Neuronal stem cell (in vitro differentiated cells): ENCODE data around the gene CIC.
"Not testable (repeated sequence)": the region's sequence is repeated elsewhere in the genome, so short reads cannot be mapped to it uniquely, and the experiment has no call there.

Experiments
- DNase-seq: peaks from one replicate; pipeline ENCODE4 v3.0.0-alpha.2; 2013; ENCODE audit warnings: low spot score
- H2AFZ ChIP-seq: one replicate; pipeline ENCODE4 v1.6.1; 2013; ENCODE audit warnings: mild to moderate bottlenecking, low read length, inconsistent platforms
- H2AK5ac ChIP-seq: 2 replicates; pipeline ENCODE4 v1.6.1; 2013; ENCODE audit warnings: low read depth, mild to moderate bottlenecking, inconsistent platforms, low read length, moderate library complexity, mixed read lengths
- H2BK120ac ChIP-seq: 2 replicates; pipeline ENCODE4 v1.6.1; 2013; ENCODE audit warnings: low read depth, mild to moderate bottlenecking, inconsistent platforms, low read length, moderate library complexity, mixed read lengths
- H2BK12ac ChIP-seq: one replicate; pipeline ENCODE4 v1.6.1; 2013; ENCODE audit warnings: low read length, inconsistent platforms
- H2BK15ac ChIP-seq: 2 replicates; pipeline ENCODE4 v1.6.1; 2013; ENCODE audit warnings: mild to moderate bottlenecking, low read length, inconsistent platforms, mixed read lengths
- H2BK5ac ChIP-seq: one replicate; pipeline ENCODE4 v1.6.1; 2013; ENCODE audit warnings: inconsistent platforms, mild to moderate bottlenecking, low read length, moderate library complexity
- H3K14ac ChIP-seq: one replicate; pipeline ENCODE4 v1.6.1; 2013; ENCODE audit warnings: low read length, inconsistent platforms
- H3K18ac ChIP-seq: 2 replicates; pipeline ENCODE4 v1.6.1; 2013; ENCODE audit warnings: low read length, inconsistent platforms
- H3K23ac ChIP-seq: 2 replicates; pipeline ENCODE4 v1.6.1; 2013; ENCODE audit warnings: low read depth, mild to moderate bottlenecking, mixed read lengths, low read length, inconsistent platforms; ENCODE audit not compliant: poor library complexity
- H3K27ac ChIP-seq: replicated peaks from 3 replicates; pipeline ENCODE4 v1.5.1; 2013; ENCODE audit warnings: low read length, inconsistent platforms
- H3K27me3 ChIP-seq, 3 experiments: 2 replicates each; pipeline ENCODE4 v1.6.1; 2013; ENCODE audit warnings: low read length in 3 of 3, mild to moderate bottlenecking in 2 of 3, inconsistent platforms in 1 of 3, low read depth in 1 of 3, mixed read lengths in 1 of 3, moderate library complexity in 1 of 3; ENCODE audit not compliant: control insufficient read depth in 3 of 3, insufficient read depth in 3 of 3
- H3K36me3 ChIP-seq, 2 donors: replicated peaks in 1 of 2; 2 replicates each; pipeline ENCODE4 v1.6.1; 2013; ENCODE audit warnings: low read length in 2 of 2; ENCODE audit not compliant: control insufficient read depth in 2 of 2, insufficient read depth in 2 of 2
- H3K4ac ChIP-seq: 2 replicates; pipeline ENCODE4 v1.6.1; 2013; ENCODE audit warnings: inconsistent platforms, mild to moderate bottlenecking, low read length, moderate library complexity
- H3K4me1 ChIP-seq, 2 donors: 1 replicate in 1 of 2; 2 replicates in 1 of 2; pipeline ENCODE4 v1.6.1; 2013; ENCODE audit warnings: low read length in 2 of 2, low read depth in 1 of 2; ENCODE audit not compliant: control insufficient read depth in 2 of 2, insufficient read depth in 1 of 2
- H3K4me2 ChIP-seq: one replicate; pipeline ENCODE4 v1.6.1; 2013; ENCODE audit warnings: mild to moderate bottlenecking, low read length, inconsistent platforms; ENCODE audit not compliant: insufficient read depth, poor library complexity, severe bottlenecking
- H3K4me3 ChIP-seq, 2 donors: 2 replicates each; pipeline ENCODE4 v1.5.1; 2013; ENCODE audit warnings: low read length in 2 of 2, mild to moderate bottlenecking in 2 of 2, inconsistent platforms in 1 of 2, moderate library complexity in 1 of 2
- H3K79me1 ChIP-seq: one replicate; pipeline ENCODE4 v1.6.1; 2013; ENCODE audit warnings: low read depth, mild to moderate bottlenecking, inconsistent platforms, low read length, moderate library complexity
- H3K9ac ChIP-seq: one replicate; pipeline ENCODE4 v1.6.1; 2013; ENCODE audit warnings: mild to moderate bottlenecking, low read depth, low read length, inconsistent platforms; ENCODE audit not compliant: poor library complexity
- H3K9me3 ChIP-seq, 2 donors: replicated peaks in 1 of 2; 2 replicates each; pipeline versions ENCODE3 to v1.6.1; 2013; ENCODE audit warnings: low read length in 2 of 2, mild to moderate bottlenecking in 2 of 2, inconsistent platforms in 1 of 2, low read depth in 1 of 2, mixed read lengths in 1 of 2, moderate library complexity in 1 of 2; ENCODE audit not compliant: control insufficient read depth in 2 of 2, insufficient read depth in 1 of 2
- H4K8ac ChIP-seq: one replicate; pipeline ENCODE4 v1.6.1; 2013; ENCODE audit warnings: low read depth, mild to moderate bottlenecking, inconsistent platforms, low read length, moderate library complexity
- H4K91ac ChIP-seq: one replicate; pipeline ENCODE4 v1.6.1; 2013; ENCODE audit warnings: low read length, low read depth, mild to moderate bottlenecking, inconsistent platforms; ENCODE audit not compliant: poor library complexity
- WGBS, 2 donors: extraction: QIAGEN DNeasy Blood & Tissue Kit; methylation state at CpG; one replicate each; pipeline ENCODE4 v1.1.7; 2013; ENCODE audit warnings: missing lambda C conversion rate in 2 of 2, mixed read lengths in 1 of 2; ENCODE audit not compliant: insufficient read length in 2 of 2, insufficient replicate concordance in 1 of 2; ENCODE audit errors: extremely low coverage in 2 of 2; 5-methylcytosine and 5-hydroxymethylcytosine counted together

Gene CIC

GRCh38 chr19:42339922-42340321, 70.9 kb downstream of the CIC start:
- H3K27ac ChIP-seq, H3K4me2 ChIP-seq, H4K8ac ChIP-seq, H2AK5ac ChIP-seq, H3K14ac ChIP-seq, DNase-seq, H2BK5ac ChIP-seq, H3K79me1 ChIP-seq, H3K4me1 ChIP-seq, H4K91ac ChIP-seq, H2BK15ac ChIP-seq, H3K27me3 ChIP-seq, H3K4ac ChIP-seq, H3K9ac ChIP-seq, H2BK120ac ChIP-seq, H3K23ac ChIP-seq, H2AFZ ChIP-seq, H3K18ac ChIP-seq, H2BK12ac ChIP-seq, H3K9me3 ChIP-seq, H3K4me3 ChIP-seq: not testable (repeated sequence)
- peaks cover 14 to 66% of the 10 kb centered on the region in 2 donors for H3K36me3 ChIP-seq
- no CpG with 5 or more reads among the region's 4 CpGs for WGBS, 2 donors

GRCh38 chr19:42343344-42344110, 74.5 kb downstream of the CIC start:
- Histone ChIP-seq H3K36me3 (peaks cover 10 to 54% of the 10 kb centered on the region in 2 donors), H2AFZ (no peak overlapping the region), H3K18ac (no peak overlapping the region), H4K8ac (no peak overlapping the region), H3K4me2 (no peak overlapping the region), H3K4me1 (no peaks in the 10 kb centered on the region), H3K9ac (peak overlapping the region; percentile 21), H3K4ac (no peak overlapping the region), H3K9me3 (no peaks in the 10 kb centered on the region), H2BK15ac (no peak overlapping the region), H3K14ac (no peak overlapping the region), H3K27me3 (no peaks in the 10 kb centered on the region), H2BK12ac (no peak overlapping the region), H4K91ac (no peak overlapping the region), H2BK5ac (peak overlapping the region; percentile 7), H3K79me1 (peaks cover 6% of the 10 kb centered on the region), H3K27ac (no peak overlapping the region), H3K4me3 (no peak overlapping the region), H2AK5ac (no peak overlapping the region), H3K23ac (no peak overlapping the region), H2BK120ac (no peak overlapping the region)
- DNase-seq = no peak
- no CpG with 5 or more reads among the region's 17 CpGs for WGBS, 2 donors

GRCh38 chr19:42344336-42344893, 75.4 kb downstream of the CIC start:
- H4K91ac ChIP-seq = no peak overlapping the region
- H3K27ac ChIP-seq = no peak overlapping the region
- peaks cover 10 to 57% of the 10 kb centered on the region in 2 donors for H3K36me3 ChIP-seq
- DNase-seq = no peak
- H3K18ac ChIP-seq = no peak overlapping the region
- H3K79me1 ChIP-seq = peaks cover 6% of the 10 kb centered on the region
- H3K9me3 ChIP-seq = no peaks in the 10 kb centered on the region
- H3K9ac ChIP-seq = no peak overlapping the region
- no peaks in the 10 kb centered on the region for H3K27me3 ChIP-seq
- peak overlapping the region; percentile 80 for H3K23ac ChIP-seq
- no peak overlapping the region for H3K4me2 ChIP-seq
- no peaks in the 10 kb centered on the region for H3K4me1 ChIP-seq
- H2BK5ac ChIP-seq = peak overlapping the region; percentile 24
- H2BK15ac ChIP-seq = no peak overlapping the region
- no peak overlapping the region for H3K4ac ChIP-seq
- H2BK12ac ChIP-seq = no peak overlapping the region
- H3K14ac ChIP-seq = no peak overlapping the region
- no peak overlapping the region for H4K8ac ChIP-seq
- no CpG with 5 or more reads among the region's 18 CpGs for WGBS, 2 donors
- no peak overlapping the region for H2BK120ac ChIP-seq
- H2AK5ac ChIP-seq = no peak overlapping the region
- no peak overlapping the region for H2AFZ ChIP-seq
- H3K4me3 ChIP-seq = no peak overlapping the region
